SW480 (cell line): ENCODE results near the gene PARVG.
"Not testable (repeated sequence)": the region's sequence is repeated elsewhere in the genome, so short reads cannot be mapped to it uniquely, and the experiment has no call there.

Source experiments
- DNase-seq: peaks from one replicate; pipeline ENCODE4 v3.0.0-alpha.2; 2016; ENCODE audit warnings: low spot score

PARVG gene

GRCh38 chr22:44211946-44212930 lies 31.5 kb downstream of the PARVG start:
- DNase-seq, result no peak

DNA sequence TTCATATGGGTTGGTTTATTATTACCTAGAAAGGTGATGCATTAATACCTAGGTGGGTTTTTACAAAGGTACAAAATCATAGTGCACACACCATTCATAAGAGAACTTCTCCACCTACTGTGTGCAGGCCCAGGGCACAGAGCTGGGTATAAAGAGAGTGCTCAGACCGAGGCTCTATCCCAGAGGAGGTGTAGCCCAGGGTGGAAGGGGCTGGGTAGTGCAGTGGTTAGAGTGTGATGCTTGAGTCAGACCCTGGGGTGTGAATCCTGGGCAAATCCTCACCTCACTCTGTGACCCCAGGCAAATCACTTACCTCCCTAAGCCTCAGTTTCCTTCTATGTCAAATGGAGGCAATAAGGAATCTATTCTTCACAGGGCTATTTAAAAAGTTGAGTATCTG lies 32.2 kb downstream of the PARVG start:
- DNase-seq, result no peak

- no peak for DNase-seq
Measured at GRCh38 chr22:44213489-44214043, 32.8 kb downstream of the PARVG start.

GRCh38 chr22:44214187-44214586 lies 33.5 kb downstream of the PARVG start:
- DNase-seq, result no peak

GRCh38 chr22:44214764-44215163 lies 34.0 kb downstream of the PARVG start:
- DNase-seq, result no peak

- DNase-seq, result no peak
Measured at GRCh38 chr22:44215287-44215686, 34.6 kb downstream of the PARVG start.

DNA sequence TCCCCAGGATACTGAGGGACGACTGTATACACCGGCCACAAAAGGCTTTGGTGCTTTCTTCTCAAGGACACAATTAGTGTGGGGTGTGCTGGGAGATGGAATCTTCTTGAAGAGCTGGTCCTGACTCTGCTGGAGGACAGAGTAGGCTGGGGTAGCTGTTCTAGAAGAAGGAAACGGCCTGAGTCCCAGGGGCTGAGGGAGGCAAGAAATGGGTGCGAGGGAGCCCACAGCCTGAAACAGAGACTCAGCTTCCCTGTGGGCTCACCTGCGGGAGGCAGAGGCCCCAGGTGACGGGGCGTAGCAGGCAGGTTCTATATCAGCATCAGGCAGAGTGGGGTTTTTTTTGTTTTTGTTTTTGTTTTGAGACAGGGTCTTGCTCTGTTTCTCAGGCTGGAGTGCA lies 36.6 kb downstream of the PARVG start:
- DNase-seq, result no peak

- no peak for DNase-seq
Measured at GRCh38 chr22:44218071-44218470, 37.3 kb downstream of the PARVG start.

DNA sequence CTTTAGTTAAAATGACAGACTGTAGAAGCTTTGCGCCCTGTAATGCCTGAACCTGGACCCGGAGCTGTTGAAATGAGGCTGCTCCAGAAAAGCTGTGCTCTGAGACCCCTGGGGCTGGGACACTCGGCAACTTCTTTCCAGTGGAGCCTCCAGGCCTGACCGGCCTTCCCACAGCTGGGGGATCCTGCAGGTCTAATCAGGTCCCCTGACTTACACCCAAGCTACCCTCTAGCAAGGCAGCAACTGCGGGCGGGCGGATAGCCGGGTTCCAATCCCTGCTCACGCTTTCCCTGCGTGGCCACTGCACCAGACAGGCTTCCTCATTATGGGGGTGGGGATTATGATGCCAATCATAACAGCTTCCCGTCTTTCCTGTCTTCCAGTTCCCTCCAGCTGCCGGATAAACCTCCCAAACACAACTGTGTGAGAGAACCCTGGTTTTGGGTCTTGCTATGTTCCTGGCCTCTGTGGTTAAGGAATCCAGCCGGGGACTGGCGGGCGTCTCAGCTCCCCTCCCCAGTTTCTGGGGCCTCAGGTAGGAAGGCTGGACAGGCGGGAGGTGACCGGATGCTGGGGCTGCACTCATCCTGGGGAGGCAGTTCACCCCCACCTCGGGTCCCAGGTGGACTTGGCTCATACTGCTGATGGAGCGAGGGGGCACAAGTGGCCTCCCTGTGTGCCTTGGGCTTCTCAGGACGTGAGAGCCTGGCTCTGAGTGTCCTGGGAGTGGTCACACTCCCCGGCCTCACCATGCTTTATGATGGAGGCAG lies 38.6 kb downstream of the PARVG start:
- no peak for DNase-seq

GRCh38 chr22:44220727-44221680 lies 40.3 kb downstream of the PARVG start:
- no peak for DNase-seq

GRCh38 chr22:44221710-44222475 lies 41.2 kb downstream of the PARVG start:
- DNase-seq, result no peak

- no peak for DNase-seq
Measured at GRCh38 chr22:44224166-44224565, 43.4 kb downstream of the PARVG start.

DNA sequence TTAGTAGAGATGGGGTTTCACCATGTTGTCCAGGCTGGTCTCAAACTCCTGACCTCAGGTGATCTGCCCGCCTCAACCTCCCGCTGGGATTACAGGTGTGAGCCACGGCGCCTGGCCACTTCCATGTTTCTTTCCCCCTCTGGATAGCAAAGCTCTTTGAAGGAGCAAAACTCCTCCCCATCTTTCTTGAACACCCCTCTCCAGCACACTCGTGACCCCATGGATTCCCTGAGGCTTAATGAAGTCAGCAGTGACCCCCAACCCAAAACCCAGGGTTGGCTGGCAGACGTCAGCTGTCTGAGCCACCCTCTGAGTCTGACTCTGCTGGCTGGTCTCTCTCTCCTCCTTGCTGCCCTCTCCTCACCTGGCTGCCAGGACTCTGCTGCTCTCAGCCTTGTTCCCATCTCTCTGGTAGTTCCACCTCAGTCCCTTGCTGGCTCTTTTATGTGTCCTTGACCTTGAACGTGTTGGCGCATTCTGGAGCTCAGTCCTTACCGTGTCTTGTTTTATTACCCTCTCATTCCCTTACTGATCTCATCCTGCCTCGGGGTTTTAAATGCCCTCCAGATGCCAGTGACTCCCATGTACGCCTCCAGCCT lies 44.5 kb downstream of the PARVG start:
- no peak for DNase-seq

GRCh38 chr22:44225812-44226211 lies 45.1 kb downstream of the PARVG start:
- no peak for DNase-seq

DNA sequence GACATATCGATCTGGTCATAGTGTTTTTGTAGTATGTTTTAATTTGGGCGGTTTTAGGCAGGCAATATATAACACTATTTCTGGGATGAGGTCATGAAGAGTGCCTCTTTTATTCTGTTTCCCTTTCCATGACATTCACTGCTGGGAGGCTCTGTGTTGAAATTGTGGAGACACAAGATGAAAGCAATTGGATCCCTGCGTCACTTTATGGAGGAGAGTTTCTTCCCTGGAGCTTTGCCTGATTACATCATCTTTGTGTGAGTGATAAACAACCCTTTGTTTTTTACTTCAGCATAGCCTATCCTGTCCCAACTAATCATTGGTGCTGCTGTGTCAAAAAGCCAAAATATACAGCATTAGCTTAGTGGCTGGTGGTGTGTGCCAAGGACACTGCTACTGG lies 48.6 kb downstream of the PARVG start:
- no peak for DNase-seq

DNA sequence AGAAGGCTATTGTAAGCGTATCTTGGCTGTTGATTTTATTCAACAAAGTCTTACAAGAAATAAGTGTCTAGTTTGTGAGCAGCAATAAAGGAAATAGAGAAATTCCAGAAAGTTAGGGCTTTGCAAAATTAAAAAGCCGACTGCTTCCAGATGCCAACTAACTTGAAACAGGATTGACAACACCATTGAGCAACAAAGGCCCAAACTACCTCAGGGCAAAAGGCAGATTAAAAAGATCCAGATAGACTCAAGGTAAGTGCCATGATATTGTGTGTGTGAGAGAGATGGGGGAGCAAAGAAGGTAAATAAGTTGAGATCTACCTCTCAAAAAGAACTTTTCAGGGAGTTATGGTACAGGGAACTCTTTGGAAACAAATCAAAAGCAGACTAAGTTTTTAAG lies 49.1 kb downstream of the PARVG start:
- no peak for DNase-seq

GRCh38 chr22:44231233-44231632 lies 50.5 kb downstream of the PARVG start:
- DNase-seq, result no peak

GRCh38 chr22:44234372-44234771 lies 53.6 kb downstream of the PARVG start:
- not testable (repeated sequence) for DNase-seq

DNA sequence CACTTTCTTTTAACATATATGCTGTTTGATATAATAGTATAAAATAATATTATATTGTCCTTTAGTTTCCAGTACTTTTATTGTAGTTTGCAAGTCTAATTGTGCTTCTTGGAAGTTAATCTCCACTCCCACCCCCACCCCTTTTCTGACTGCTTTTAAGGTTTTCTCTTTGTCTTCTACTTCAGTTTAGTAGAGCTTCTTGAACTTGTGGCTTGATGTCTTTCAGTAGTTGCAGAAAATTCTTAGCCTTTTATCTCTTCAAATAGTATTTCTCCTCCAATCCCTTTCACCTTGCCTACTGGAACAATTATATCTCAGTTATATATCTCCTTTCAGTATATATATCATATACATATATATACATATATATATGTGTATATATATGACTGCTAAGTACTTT lies 56.6 kb downstream of the PARVG start:
- no peak for DNase-seq

DNA sequence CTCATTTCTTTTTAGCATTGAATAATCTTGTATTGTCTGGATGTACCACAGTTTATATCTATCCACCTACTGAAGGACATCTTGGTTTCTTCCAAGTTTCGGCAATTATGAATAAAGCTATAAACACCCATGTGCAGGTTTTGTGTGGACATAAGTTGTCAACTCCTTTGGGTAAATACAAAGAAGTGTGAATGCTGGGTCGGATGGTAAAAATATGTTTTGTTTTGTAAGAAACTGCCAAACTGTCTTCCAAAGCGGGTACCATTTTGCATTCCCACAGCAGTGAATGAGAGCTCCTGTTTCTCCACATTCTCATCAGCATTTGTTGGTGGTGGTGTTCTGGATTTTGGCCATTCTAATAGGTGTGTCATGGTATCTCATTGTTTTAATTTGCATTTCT lies 60.4 kb downstream of the PARVG start:
- not testable (repeated sequence) for DNase-seq
